Sigmoid colon (tissue), 4 donors: Measurements from ENCODE around the gene RFPL4A.

Experiments used
- POLR2A ChIP-seq, 2 donors: fragments of 450-650 bp; IDR thresholded peaks; one replicate each; pipeline ENCODE4 v1.6.1; 2016; ENCODE audit warnings: antibody characterized with exemption in 2 of 2, mild to moderate bottlenecking in 2 of 2, moderate library complexity in 2 of 2
- POLR2AphosphoS5 ChIP-seq, 4 donors: sonication (generic); formaldehyde crosslinking; IDR thresholded peaks; one replicate each; pipeline ENCODE4 v1.6.1; 2017; ENCODE audit warnings: antibody characterized with exemption in 4 of 4
- TF ChIP-seq, protein P1 (sequence below), 4 experiments: fragments of 450-650 bp in 3 of 4; fragments of 200-600 bp in 1 of 4; IDR thresholded peaks; one replicate each; pipeline ENCODE4 v1.5.1; 2016 to 2019; ENCODE audit warnings: antibody characterized with exemption in 4 of 4, mild to moderate bottlenecking in 3 of 4, moderate library complexity in 2 of 4

DNA sequence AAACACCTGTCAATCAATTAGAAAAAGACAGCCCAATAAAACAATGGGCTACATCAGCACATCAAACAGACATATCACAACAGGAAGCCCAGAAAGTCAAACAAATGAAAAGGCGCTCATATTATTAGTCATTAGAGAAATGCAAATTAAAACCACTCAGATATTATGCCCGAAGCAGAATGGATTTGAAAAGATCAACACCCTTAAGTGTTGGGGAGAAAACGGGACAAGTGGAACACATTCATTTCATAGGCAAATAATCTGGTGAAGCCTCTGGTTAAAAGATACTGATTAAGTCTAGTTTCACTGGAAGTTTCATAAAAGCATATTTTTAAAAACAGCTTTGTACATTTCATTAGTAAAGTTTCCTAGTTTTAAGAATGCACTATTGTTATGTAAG lies 38.1 kb upstream of the RFPL4A start:
- TF ChIP-seq, protein P1, sequence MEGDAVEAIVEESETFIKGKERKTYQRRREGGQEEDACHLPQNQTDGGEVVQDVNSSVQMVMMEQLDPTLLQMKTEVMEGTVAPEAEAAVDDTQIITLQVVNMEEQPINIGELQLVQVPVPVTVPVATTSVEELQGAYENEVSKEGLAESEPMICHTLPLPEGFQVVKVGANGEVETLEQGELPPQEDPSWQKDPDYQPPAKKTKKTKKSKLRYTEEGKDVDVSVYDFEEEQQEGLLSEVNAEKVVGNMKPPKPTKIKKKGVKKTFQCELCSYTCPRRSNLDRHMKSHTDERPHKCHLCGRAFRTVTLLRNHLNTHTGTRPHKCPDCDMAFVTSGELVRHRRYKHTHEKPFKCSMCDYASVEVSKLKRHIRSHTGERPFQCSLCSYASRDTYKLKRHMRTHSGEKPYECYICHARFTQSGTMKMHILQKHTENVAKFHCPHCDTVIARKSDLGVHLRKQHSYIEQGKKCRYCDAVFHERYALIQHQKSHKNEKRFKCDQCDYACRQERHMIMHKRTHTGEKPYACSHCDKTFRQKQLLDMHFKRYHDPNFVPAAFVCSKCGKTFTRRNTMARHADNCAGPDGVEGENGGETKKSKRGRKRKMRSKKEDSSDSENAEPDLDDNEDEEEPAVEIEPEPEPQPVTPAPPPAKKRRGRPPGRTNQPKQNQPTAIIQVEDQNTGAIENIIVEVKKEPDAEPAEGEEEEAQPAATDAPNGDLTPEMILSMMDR (IDR thresholded peaks at IDR 0.05) = no peak
- TF ChIP-seq POLR2AphosphoS5 (IDR thresholded peaks at IDR 0.05) = no peak
- TF ChIP-seq POLR2A (IDR thresholded peaks at IDR 0.05) = no peak
